Epithelial cell of proximal tubule (primary cell): Measurements from ENCODE around the gene CFHR4. TPM values are rescaled to one million over a fixed set of nuclear protein-coding genes. Genes with fewer than 3 reads are reported as not detected.

ENCODE experiments used
- DNase-seq: peaks from one replicate; pipeline ENCODE4 v3.0.0-alpha.2; 2011; ENCODE audit warnings: low read depth
- H3K4me3 ChIP-seq: 2 replicates; pipeline ENCODE4 v1.5.1; 2011; ENCODE audit warnings: low read depth, mild to moderate bottlenecking, low read length
- CTCF ChIP-seq: conservative IDR thresholded peaks from 2 replicates; pipeline ENCODE4 v1.5.1; 2012; ENCODE audit warnings: low read depth, mild to moderate bottlenecking, low read length
- total RNA-seq: library from RNA; depleted of rRNA; stranded (reverse); fragments of >200 nt; gene quantifications from 2 replicates; pipeline ENCODE4 v1.2.3, GENCODE V29; 2015

CFHR4 gene
- total RNA-seq, 1 donor from 2014 or later = not detected

GRCh38 chr1:196951711-196952394, 64.0 kb downstream of the CFHR4 start:
- no peak overlapping the region for H3K4me3 ChIP-seq
- no peak for DNase-seq
- TF ChIP-seq CTCF = no peak

- DNase-seq = no peak
- H3K4me3 ChIP-seq = no peak overlapping the region
- TF ChIP-seq CTCF = no peak
These were observed 66.9 kb downstream of the CFHR4 start for GRCh38 chr1:196954778-196955177.

- H3K4me3 ChIP-seq = no peak overlapping the region
- TF ChIP-seq CTCF = no peak
- DNase-seq = no peak
These were observed 68.1 kb downstream of the CFHR4 start for GRCh38 chr1:196955926-196956325.

- no peak for TF ChIP-seq CTCF
- DNase-seq = no peak
- no peak overlapping the region for H3K4me3 ChIP-seq
These were observed 73.0 kb downstream of the CFHR4 start for GRCh38 chr1:196960854-196961253.

Other genes starting within 250 kb of the CFHR4 start
- 1.4 and 9.2 TPM in 2 replicates for gene CFH, start 236.0 kb upstream of the CFHR4 start, total RNA-seq
- gene CFHR3, start 113.2 kb upstream of the CFHR4 start, total RNA-seq = not detected in 2 replicates
- gene CFHR1, start 68.3 kb upstream of the CFHR4 start, total RNA-seq = not detected in 2 replicates
- gene CFHR2, start 55.7 kb downstream of the CFHR4 start, total RNA-seq = not detected in 2 replicates
- gene CFHR5, start 89.5 kb downstream of the CFHR4 start, total RNA-seq = not detected in 2 replicates
- not detected in 2 replicates for gene F13B, start 179.2 kb downstream of the CFHR4 start, total RNA-seq